ENCODE results near the gene MTG2.

The MTG2 gene

DNA sequence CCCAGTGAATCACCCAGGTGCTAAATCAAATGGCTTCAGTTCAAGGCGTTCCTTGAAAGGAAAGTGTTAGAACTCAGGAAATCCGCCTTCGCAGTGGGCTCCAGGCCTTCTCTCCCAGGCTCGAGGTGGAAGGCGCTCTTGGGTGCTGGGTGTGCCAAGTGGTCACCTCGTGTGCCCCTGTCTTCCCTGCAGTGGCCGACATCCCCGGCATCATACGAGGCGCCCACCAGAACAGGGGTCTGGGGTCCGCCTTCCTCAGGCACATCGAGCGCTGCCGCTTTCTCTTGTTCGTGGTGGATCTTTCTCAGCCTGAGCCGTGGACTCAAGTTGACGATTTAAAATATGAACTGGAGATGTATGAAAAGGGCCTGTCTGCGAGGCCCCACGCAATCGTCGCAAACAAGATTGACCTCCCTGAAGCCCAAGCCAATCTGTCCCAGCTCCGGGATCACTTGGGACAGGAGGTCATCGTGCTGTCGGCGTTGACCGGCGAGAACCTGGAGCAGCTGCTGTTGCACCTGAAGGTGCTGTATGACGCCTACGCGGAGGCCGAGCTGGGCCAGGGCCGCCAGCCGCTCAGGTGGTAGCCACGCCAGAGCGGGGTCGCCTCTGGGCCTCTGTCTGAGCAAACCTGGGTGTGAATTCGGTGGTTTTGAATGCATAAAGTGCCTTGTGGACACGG, 17.8 kb downstream of the MTG2 start:
- no peak for ATAC-seq

DNA sequence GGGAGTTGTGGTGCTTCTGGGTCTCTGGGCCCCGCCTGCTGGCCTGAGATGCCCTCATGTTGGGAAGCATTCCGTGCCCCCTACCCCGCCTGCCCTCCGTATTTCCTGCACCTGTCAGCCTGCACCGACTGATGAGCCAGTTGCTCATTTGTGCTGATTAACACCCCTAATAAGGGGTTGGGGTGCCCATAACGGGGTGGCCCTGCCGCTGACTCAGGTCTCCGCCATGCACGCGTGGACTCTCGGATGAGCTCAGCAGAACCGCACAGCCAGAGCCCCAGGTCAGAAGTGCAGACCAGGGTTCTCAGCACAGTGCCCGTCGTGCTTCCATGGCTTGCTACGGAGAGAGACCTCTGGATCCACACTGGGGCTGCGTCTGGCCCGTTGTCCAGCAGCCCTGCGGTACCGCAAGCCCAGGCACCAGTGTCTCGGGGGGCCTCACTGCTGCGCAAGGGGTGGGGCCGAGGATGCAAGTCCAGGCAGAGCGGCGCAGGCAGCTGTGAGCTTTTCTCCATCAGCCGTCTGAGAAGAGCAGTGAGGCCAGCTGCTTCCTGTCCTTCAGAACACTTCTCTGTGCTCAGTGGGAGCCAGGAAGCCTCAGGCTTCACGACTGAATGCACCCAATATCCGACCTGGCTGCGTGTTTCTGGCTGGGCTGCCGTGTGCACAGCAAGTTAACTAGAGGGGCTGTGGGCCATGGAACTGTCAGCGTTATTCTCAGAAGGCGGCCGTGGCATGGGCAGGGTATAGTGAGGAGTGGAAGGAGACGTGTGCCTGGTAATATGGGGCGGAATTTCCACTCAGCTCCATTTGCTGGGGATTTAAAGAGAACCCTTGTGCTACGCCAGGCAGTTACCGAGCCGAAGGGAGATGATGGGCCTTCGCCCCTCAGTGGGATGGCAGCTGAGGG, 18.6 kb downstream of the MTG2 start:
- TF ChIP-seq ESRRG (CRISPR knock-in tag; IDR thresholded peaks at IDR 0.05) (no peak), ZFP30 (CRISPR knock-in tag; IDR thresholded peaks at IDR 0.05) (no peak), ZNF8 (CRISPR knock-in tag; IDR thresholded peaks at IDR 0.05) (no peak), ZC3H10 (CRISPR knock-in tag; IDR thresholded peaks at IDR 0.05) (no peak), ISL1 (CRISPR knock-in tag; IDR thresholded peaks at IDR 0.05) (no peak), CSDC2 (CRISPR knock-in tag; IDR thresholded peaks at IDR 0.05) (no peak), PPARA (CRISPR knock-in tag; IDR thresholded peaks at IDR 0.05; ENCODE audit: borderline replicate concordance) (no peak)
- no peak for ATAC-seq

More for the DNA sequence above, 17.8 kb downstream of the MTG2 start:
- TF ChIP-seq ZNF70 (CRISPR knock-in tag; IDR thresholded peaks at IDR 0.05), result no peak
- no peak for TF ChIP-seq ESRRG (CRISPR knock-in tag; IDR thresholded peaks at IDR 0.05)
- TF ChIP-seq ZNF565 (CRISPR knock-in tag; conservative IDR thresholded peaks at IDR 0.05; ENCODE audit: low read depth), result no peak
- TF ChIP-seq, protein P1, sequence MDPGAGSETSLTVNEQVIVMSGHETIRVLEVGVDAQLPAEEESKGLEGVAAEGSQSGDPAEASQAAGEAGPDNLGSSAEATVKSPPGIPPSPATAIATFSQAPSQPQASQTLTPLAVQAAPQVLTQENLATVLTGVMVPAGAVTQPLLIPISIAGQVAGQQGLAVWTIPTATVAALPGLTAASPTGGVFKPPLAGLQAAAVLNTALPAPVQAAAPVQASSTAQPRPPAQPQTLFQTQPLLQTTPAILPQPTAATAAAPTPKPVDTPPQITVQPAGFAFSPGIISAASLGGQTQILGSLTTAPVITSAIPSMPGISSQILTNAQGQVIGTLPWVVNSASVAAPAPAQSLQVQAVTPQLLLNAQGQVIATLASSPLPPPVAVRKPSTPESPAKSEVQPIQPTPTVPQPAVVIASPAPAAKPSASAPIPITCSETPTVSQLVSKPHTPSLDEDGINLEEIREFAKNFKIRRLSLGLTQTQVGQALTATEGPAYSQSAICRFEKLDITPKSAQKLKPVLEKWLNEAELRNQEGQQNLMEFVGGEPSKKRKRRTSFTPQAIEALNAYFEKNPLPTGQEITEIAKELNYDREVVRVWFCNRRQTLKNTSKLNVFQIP (CRISPR knock-in tag; IDR thresholded peaks at IDR 0.05; ENCODE audit: borderline replicate concordance, low read depth), result no peak
- TF ChIP-seq TOX (CRISPR knock-in tag; IDR thresholded peaks at IDR 0.05; ENCODE audit: borderline replicate concordance), result no peak
- no peak for TF ChIP-seq ARNTL (CRISPR knock-in tag; IDR thresholded peaks at IDR 0.05; ENCODE audit: borderline replicate concordance, low read depth)
- TF ChIP-seq ZNF8 (CRISPR knock-in tag; IDR thresholded peaks at IDR 0.05), result no peak
- TF ChIP-seq, protein P2, sequence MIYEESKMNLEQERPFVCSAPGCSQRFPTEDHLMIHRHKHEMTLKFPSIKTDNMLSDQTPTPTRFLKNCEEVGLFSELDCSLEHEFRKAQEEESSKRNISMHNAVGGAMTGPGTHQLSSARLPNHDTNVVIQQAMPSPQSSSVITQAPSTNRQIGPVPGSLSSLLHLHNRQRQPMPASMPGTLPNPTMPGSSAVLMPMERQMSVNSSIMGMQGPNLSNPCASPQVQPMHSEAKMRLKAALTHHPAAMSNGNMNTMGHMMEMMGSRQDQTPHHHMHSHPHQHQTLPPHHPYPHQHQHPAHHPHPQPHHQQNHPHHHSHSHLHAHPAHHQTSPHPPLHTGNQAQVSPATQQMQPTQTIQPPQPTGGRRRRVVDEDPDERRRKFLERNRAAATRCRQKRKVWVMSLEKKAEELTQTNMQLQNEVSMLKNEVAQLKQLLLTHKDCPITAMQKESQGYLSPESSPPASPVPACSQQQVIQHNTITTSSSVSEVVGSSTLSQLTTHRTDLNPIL (CRISPR knock-in tag; IDR thresholded peaks at IDR 0.05; ENCODE audit: low read depth), result no peak
- no peak for TF ChIP-seq BACH2 (CRISPR knock-in tag; IDR thresholded peaks at IDR 0.05; ENCODE audit: borderline replicate concordance)
- no peak for TF ChIP-seq GLIS3 (CRISPR knock-in tag; IDR thresholded peaks at IDR 0.05)
- TF ChIP-seq ZFP3 (CRISPR knock-in tag; IDR thresholded peaks at IDR 0.05), result no peak
- TF ChIP-seq, protein P3, sequence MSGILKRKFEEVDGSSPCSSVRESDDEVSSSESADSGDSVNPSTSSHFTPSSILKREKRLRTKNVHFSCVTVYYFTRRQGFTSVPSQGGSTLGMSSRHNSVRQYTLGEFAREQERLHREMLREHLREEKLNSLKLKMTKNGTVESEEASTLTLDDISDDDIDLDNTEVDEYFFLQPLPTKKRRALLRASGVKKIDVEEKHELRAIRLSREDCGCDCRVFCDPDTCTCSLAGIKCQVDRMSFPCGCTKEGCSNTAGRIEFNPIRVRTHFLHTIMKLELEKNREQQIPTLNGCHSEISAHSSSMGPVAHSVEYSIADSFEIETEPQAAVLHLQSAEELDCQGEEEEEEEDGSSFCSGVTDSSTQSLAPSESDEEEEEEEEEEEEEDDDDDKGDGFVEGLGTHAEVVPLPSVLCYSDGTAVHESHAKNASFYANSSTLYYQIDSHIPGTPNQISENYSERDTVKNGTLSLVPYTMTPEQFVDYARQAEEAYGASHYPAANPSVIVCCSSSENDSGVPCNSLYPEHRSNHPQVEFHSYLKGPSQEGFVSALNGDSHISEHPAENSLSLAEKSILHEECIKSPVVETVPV (CRISPR knock-in tag; IDR thresholded peaks at IDR 0.05), result no peak
- no peak for TF ChIP-seq PPARA (CRISPR knock-in tag; IDR thresholded peaks at IDR 0.05; ENCODE audit: borderline replicate concordance)
- TF ChIP-seq, protein P4, sequence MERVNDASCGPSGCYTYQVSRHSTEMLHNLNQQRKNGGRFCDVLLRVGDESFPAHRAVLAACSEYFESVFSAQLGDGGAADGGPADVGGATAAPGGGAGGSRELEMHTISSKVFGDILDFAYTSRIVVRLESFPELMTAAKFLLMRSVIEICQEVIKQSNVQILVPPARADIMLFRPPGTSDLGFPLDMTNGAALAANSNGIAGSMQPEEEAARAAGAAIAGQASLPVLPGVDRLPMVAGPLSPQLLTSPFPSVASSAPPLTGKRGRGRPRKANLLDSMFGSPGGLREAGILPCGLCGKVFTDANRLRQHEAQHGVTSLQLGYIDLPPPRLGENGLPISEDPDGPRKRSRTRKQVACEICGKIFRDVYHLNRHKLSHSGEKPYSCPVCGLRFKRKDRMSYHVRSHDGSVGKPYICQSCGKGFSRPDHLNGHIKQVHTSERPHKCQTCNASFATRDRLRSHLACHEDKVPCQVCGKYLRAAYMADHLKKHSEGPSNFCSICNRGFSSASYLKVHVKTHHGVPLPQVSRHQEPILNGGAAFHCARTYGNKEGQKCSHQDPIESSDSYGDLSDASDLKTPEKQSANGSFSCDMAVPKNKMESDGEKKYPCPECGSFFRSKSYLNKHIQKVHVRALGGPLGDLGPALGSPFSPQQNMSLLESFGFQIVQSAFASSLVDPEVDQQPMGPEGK (CRISPR knock-in tag; IDR thresholded peaks at IDR 0.05; ENCODE audit: borderline replicate concordance), result no peak
- no peak for TF ChIP-seq RARB (CRISPR knock-in tag; IDR thresholded peaks at IDR 0.05)

DNA sequence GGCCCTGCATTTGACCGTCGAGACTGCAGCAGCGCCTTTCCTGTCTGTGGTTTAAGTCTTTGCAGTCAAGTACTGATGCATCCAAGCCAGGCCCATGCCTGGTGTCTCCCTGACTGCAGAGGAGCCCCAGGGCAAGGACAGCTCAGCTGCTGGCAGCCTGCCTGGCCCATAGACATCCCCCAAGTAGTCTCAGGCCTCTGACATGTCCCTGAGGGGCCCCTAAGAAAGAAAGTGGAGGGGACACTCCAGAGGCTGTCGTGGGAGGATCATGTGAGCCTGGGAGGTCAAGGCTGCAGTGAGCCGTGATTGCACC, 19.2 kb downstream of the MTG2 start:
- no peak for ATAC-seq

More for the DNA sequence above, 19.2 kb downstream of the MTG2 start:
- TF ChIP-seq GLIS3 (CRISPR knock-in tag; IDR thresholded peaks at IDR 0.05), result no peak
- TF ChIP-seq ZNF70 (CRISPR knock-in tag; IDR thresholded peaks at IDR 0.05), result no peak
- TF ChIP-seq, protein P3 (CRISPR knock-in tag; IDR thresholded peaks at IDR 0.05), result no peak
- TF ChIP-seq ZNF565 (CRISPR knock-in tag; conservative IDR thresholded peaks at IDR 0.05; ENCODE audit: low read depth), result no peak
- TF ChIP-seq ARNTL (CRISPR knock-in tag; IDR thresholded peaks at IDR 0.05; ENCODE audit: borderline replicate concordance, low read depth), result no peak
- TF ChIP-seq RARB (CRISPR knock-in tag; IDR thresholded peaks at IDR 0.05), result no peak
- TF ChIP-seq PPARA (CRISPR knock-in tag; IDR thresholded peaks at IDR 0.05; ENCODE audit: borderline replicate concordance), result no peak
- no peak for TF ChIP-seq ZFP30 (CRISPR knock-in tag; IDR thresholded peaks at IDR 0.05)
- no peak for TF ChIP-seq TCF4 (CRISPR knock-in tag; IDR thresholded peaks at IDR 0.05; ENCODE audit: borderline replicate concordance)
